HCT116 (cell line): Measurements from ENCODE around the gene MN1.

Source experiments
- CTCF ChIP-seq, 3 experiments: fragments of 200-600 bp in 1 of 3; sonication (generic) in 1 of 3; IDR thresholded peaks in 2 of 3; conservative IDR thresholded peaks in 1 of 3; 2 replicates each; pipeline ENCODE4 v1.5.1; 2012 to 2017; ENCODE audit warnings: low read depth in 2 of 3, low read length in 2 of 3, antibody characterized with exemption in 1 of 3, borderline replicate concordance in 1 of 3, control low read depth in 1 of 3, mild to moderate bottlenecking in 1 of 3, mixed read lengths in 1 of 3, mixed run types in 1 of 3, moderate library complexity in 1 of 3; ENCODE audit not compliant: insufficient read depth in 1 of 3
- POLR2A ChIP-seq: IDR thresholded peaks from 2 replicates; pipeline ENCODE4 v1.7.0; 2011; ENCODE audit warnings: borderline replicate concordance; ENCODE audit not compliant: insufficient read depth, insufficient read length; ENCODE audit errors: extremely low read depth
- POLR2AphosphoS5 ChIP-seq: IDR thresholded peaks from 2 replicates; pipeline ENCODE4 v1.6.1; 2011; ENCODE audit warnings: mild to moderate bottlenecking, low read depth, low read length, moderate library complexity

- TF ChIP-seq POLR2AphosphoS5 = no peak
- TF ChIP-seq POLR2A = no peak
- TF ChIP-seq CTCF (IDR thresholded peaks at IDR 0.05 in 2 of 3, conservative IDR thresholded peaks at IDR 0.05 in 1 of 3; ENCODE audit: borderline replicate concordance in 1 of 3, insufficient read depth in 1 of 3, low read depth in 2 of 3, low read length in 2 of 3) = no peak
Observed at GRCh38 chr22:27709919-27710675, 91.5 kb downstream of the MN1 start.
